Lower leg skin (tissue), 3 donors: ENCODE data around the gene PIP5K1B.

Experiments
- POLR2A ChIP-seq, 2 donors: fragments of 450-650 bp; IDR thresholded peaks; one replicate each; pipeline ENCODE4 v1.6.1; 2016 to 2017; ENCODE audit warnings: antibody characterized with exemption in 2 of 2, mild to moderate bottlenecking in 1 of 2, moderate library complexity in 1 of 2
- TF ChIP-seq, protein P1 (sequence below), 3 donors: fragments of 450-650 bp; IDR thresholded peaks; one replicate each; pipeline ENCODE4 v1.5.1; 2016; ENCODE audit warnings: antibody characterized with exemption in 3 of 3, mild to moderate bottlenecking in 3 of 3, moderate library complexity in 2 of 3

DNA sequence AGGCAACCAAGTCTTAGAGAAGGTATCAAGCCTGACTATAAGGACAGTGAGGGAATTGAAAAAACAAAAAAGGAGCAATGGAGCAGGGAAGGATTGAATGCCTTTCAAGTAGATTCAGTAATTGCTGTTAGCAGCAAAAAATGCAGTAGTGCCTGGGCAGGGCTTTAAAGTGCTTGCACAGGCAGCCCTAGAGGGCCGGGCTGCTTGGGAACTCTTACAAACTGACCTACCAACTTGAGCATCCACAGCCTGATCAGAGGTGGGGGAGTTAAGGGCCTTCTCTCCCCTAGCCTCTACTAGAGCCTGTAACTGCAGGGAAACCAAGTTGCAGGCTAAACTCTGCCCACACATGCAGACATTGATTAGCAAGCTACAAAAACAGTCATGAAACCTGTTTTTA is 349.9 kb downstream of the PIP5K1B start:
- TF ChIP-seq, protein P1, sequence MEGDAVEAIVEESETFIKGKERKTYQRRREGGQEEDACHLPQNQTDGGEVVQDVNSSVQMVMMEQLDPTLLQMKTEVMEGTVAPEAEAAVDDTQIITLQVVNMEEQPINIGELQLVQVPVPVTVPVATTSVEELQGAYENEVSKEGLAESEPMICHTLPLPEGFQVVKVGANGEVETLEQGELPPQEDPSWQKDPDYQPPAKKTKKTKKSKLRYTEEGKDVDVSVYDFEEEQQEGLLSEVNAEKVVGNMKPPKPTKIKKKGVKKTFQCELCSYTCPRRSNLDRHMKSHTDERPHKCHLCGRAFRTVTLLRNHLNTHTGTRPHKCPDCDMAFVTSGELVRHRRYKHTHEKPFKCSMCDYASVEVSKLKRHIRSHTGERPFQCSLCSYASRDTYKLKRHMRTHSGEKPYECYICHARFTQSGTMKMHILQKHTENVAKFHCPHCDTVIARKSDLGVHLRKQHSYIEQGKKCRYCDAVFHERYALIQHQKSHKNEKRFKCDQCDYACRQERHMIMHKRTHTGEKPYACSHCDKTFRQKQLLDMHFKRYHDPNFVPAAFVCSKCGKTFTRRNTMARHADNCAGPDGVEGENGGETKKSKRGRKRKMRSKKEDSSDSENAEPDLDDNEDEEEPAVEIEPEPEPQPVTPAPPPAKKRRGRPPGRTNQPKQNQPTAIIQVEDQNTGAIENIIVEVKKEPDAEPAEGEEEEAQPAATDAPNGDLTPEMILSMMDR (IDR thresholded peaks at IDR 0.05), result no peak
- no peak for TF ChIP-seq POLR2A (IDR thresholded peaks at IDR 0.05)
